Measurements from ENCODE around the gene MAL. TPM values are rescaled to one million over a fixed set of nuclear protein-coding genes. Genes with fewer than 3 reads are reported as not detected.

The MAL gene
- total and polyA plus RNA-seq, 2 experiments from 2014 or later = not detected

GRCh38 chr2:95056461-95057459 lies 31.3 kb downstream of the MAL start:
- H3K4me1 ChIP-seq (ENCODE audit: insufficient read depth) = peaks cover 6% of the 10 kb centered on the region; the same call in 1 of the 2 replicates
- H3K36me3 ChIP-seq (ENCODE audit: low read depth) = no peaks in the 10 kb centered on the region
- no peak overlapping the region for H2AFZ ChIP-seq
- H3F3A ChIP-seq (ENCODE audit: insufficient read depth) = no peaks in the 10 kb centered on the region
- peaks cover 58% of the 10 kb centered on the region for H3K27me3 ChIP-seq (replicated peaks; ENCODE audit: insufficient read depth)
- 54 to 61% methylated on average over 15 of the region's 15 CpGs for WGBS, 2 experiments (ENCODE audit: low coverage in 1 of 2, low lambda C conversion rate in 2 of 2, missing lambda C conversion rate in 2 of 2)
- TF ChIP-seq EZH2 (IDR thresholded peaks at IDR 0.05; ENCODE audit: insufficient read depth, poor library complexity, severe bottlenecking) = no peak
- TF ChIP-seq EZH2phosphoT487 (IDR thresholded peaks at IDR 0.05; ENCODE audit: insufficient read depth, low read depth) = no peak
- no peaks in the 10 kb centered on the region for H3K79me2 ChIP-seq (ENCODE audit: insufficient read depth)
- H3K9me3 ChIP-seq (ENCODE audit: low read depth) = no peaks in the 10 kb centered on the region
- peak; percentile 34 for DNase-seq
- no peak overlapping the region for H3K4me2 ChIP-seq (ENCODE audit: unreplicated experiment)
- H4K20me1 ChIP-seq (ENCODE audit: insufficient read depth) = no peaks in the 10 kb centered on the region
- no peak overlapping the region for H3K9ac ChIP-seq
- H3K27ac ChIP-seq = no peak overlapping the region
- no peaks in the 10 kb centered on the region for H3K9me2 ChIP-seq (ENCODE audit: insufficient read depth)
- in situ Hi-C loops (cut with MboI) = no loop called here
- no peak overlapping the region for H3K4me3 ChIP-seq

DNA sequence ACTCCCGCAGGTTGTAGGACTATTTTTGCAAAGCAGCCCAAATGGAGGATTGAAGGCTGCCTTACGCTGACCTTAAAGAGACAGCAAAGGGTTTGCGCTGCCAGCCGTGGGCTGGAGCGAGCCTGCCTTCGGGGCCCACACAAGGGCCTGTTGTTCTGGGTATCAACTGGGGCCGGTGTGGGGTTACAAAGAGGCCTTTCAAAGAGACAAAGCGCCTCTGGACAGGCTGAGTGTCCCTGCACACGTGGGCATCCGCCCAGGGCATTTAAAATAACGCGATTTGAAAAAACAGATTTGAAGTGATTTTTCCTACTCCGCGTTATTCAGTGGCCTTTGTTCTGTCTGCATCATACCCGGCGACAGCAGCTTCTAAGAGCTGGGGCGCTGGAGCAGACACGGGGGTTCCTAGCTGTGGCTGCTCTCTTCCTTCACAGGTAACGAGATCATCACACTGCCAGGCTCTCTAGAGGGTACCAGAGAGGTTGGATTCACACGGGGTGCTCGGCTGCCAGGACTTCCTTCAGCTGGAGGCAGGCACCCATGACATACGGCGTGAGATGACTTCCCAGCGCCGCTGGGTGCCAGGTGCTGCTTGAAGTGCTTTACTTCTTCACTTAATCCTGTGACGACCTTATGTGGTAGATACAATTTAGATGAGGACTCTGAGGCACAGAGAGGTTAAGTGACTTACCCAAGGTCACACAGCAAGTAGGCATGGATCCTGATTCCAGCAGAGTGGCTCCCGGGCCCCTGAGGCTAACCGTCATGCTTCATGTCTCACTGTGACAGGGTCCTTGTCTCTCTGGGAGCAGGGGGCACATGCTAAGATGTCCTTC lies 32.2 kb downstream of the MAL start:
- TF ChIP-seq EZH2 (IDR thresholded peaks at IDR 0.05; ENCODE audit: insufficient read depth, poor library complexity, severe bottlenecking) (no peak), EZH2phosphoT487 (IDR thresholded peaks at IDR 0.05; ENCODE audit: insufficient read depth, low read depth) (no peak)
- in situ Hi-C loops (cut with MboI) = no loop called here
- Histone ChIP-seq H2AFZ (no peak overlapping the region), H3K79me2 (ENCODE audit: insufficient read depth) (no peaks in the 10 kb centered on the region), H3K27ac (no peak overlapping the region), H3K27me3 (replicated peaks; ENCODE audit: insufficient read depth) (peaks cover 58% of the 10 kb centered on the region), H3K4me1 (ENCODE audit: insufficient read depth) (peaks cover 6% of the 10 kb centered on the region; the same call in 1 of the 2 replicates), H3K36me3 (ENCODE audit: low read depth) (no peaks in the 10 kb centered on the region), H3K4me3 (no peak overlapping the region), H3K9me3 (ENCODE audit: low read depth) (no peaks in the 10 kb centered on the region), H3K4me2 (ENCODE audit: unreplicated experiment) (no peak overlapping the region), H3F3A (ENCODE audit: insufficient read depth) (no peaks in the 10 kb centered on the region), H3K9ac (no peak overlapping the region), H4K20me1 (ENCODE audit: insufficient read depth) (no peaks in the 10 kb centered on the region), H3K9me2 (ENCODE audit: insufficient read depth) (no peaks in the 10 kb centered on the region)
- no peak for DNase-seq
- 66 to 69% methylated on average over 28 of the region's 28 CpGs for WGBS, 2 experiments (ENCODE audit: low coverage in 1 of 2, low lambda C conversion rate in 2 of 2, missing lambda C conversion rate in 2 of 2)

DNA sequence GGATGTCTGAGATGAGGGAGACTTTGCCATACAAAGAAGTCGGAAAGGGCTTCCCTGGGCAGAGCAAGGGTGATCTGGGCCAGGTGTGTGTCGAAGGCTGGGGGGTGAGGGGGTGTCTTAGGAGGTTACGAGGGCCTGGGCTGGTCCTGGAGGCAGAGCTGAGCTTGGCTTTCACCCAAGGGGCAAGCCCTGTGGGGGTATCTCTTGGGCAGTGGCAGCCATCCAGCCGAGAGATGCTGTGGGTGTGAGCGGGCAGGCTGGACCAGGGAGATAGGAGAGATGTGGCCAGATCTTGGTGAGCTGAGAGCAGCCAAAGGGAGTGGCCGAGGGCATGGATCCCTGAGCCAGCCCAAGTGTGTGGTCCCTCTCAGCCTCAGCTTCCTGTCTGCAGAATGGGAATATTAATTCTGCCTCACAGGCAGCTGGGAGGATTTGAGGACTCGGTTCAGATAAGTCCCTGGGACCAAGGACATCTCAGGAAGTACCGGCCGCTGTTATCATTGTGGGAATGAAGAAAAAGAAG lies 33.0 kb downstream of the MAL start:
- Histone ChIP-seq H2AFZ (no peak overlapping the region), H3K4me3 (no peak overlapping the region), H3K9ac (no peak overlapping the region), H3K9me2 (ENCODE audit: insufficient read depth) (no peaks in the 10 kb centered on the region), H3K79me2 (ENCODE audit: insufficient read depth) (no peaks in the 10 kb centered on the region), H4K20me1 (ENCODE audit: insufficient read depth) (no peaks in the 10 kb centered on the region), H3K9me3 (ENCODE audit: low read depth) (no peaks in the 10 kb centered on the region), H3K4me2 (ENCODE audit: unreplicated experiment) (no peak overlapping the region), H3K27me3 (replicated peaks; ENCODE audit: insufficient read depth) (peaks cover 60% of the 10 kb centered on the region), H3F3A (ENCODE audit: insufficient read depth) (no peaks in the 10 kb centered on the region), H3K27ac (no peak overlapping the region), H3K36me3 (ENCODE audit: low read depth) (no peaks in the 10 kb centered on the region), H3K4me1 (ENCODE audit: insufficient read depth) (peaks cover 6% of the 10 kb centered on the region; the same call in 1 of the 2 replicates)
- DNase-seq = no peak
- in situ Hi-C loops (cut with MboI) = no loop called here
- WGBS, 2 experiments (ENCODE audit: low coverage in 1 of 2, low lambda C conversion rate in 2 of 2, missing lambda C conversion rate in 2 of 2) = 57 to 61% methylated on average over 9 of the region's 9 CpGs
- TF ChIP-seq EZH2 (IDR thresholded peaks at IDR 0.05; ENCODE audit: insufficient read depth, poor library complexity, severe bottlenecking) (no peak), EZH2phosphoT487 (IDR thresholded peaks at IDR 0.05; ENCODE audit: insufficient read depth, low read depth) (no peak)

GRCh38 chr2:95058989-95059641 lies 33.6 kb downstream of the MAL start:
- Histone ChIP-seq H3K4me2 (ENCODE audit: unreplicated experiment) (no peak overlapping the region), H3K9ac (no peak overlapping the region), H3K79me2 (ENCODE audit: insufficient read depth) (no peaks in the 10 kb centered on the region), H3K9me2 (ENCODE audit: insufficient read depth) (no peaks in the 10 kb centered on the region), H3K36me3 (ENCODE audit: low read depth) (no peaks in the 10 kb centered on the region), H2AFZ (no peak overlapping the region), H3F3A (ENCODE audit: insufficient read depth) (no peaks in the 10 kb centered on the region), H3K9me3 (ENCODE audit: low read depth) (no peaks in the 10 kb centered on the region), H3K4me3 (no peak overlapping the region), H3K27ac (no peak overlapping the region), H4K20me1 (ENCODE audit: insufficient read depth) (no peaks in the 10 kb centered on the region), H3K4me1 (ENCODE audit: insufficient read depth) (peaks cover 6% of the 10 kb centered on the region; the same call in 1 of the 2 replicates), H3K27me3 (replicated peaks; ENCODE audit: insufficient read depth) (peaks cover 57% of the 10 kb centered on the region)
- no peak for DNase-seq
- in situ Hi-C loops (cut with MboI) = no loop called here
- TF ChIP-seq EZH2 (IDR thresholded peaks at IDR 0.05; ENCODE audit: insufficient read depth, poor library complexity, severe bottlenecking) (no peak), EZH2phosphoT487 (IDR thresholded peaks at IDR 0.05; ENCODE audit: insufficient read depth, low read depth) (no peak)
- WGBS, 2 experiments (ENCODE audit: low coverage in 1 of 2, low lambda C conversion rate in 2 of 2, missing lambda C conversion rate in 2 of 2) = 42 to 49% methylated on average over 9 of the region's 11 CpGs
